ENCODE results near the gene CHD5. TPM values are rescaled to one million over a fixed set of nuclear protein-coding genes. Genes with fewer than 3 reads are reported as not detected.

CHD5 gene
- total RNA-seq, 1 experiment from 2014 or later: 6.1 TPM

- Histone ChIP-seq H3K79me2 (ENCODE audit: insufficient read depth, low read length) (no peaks in the 10 kb centered on the region), H2AFZ (ENCODE audit: low read depth, low read length, poor library complexity, severe bottlenecking) (no peak overlapping the region), H4K20me1 (ENCODE audit: insufficient read depth) (no peaks in the 10 kb centered on the region), H3K4me3 (replicated peaks in 1 of 2; ENCODE audit: low read depth in 1 of 2, low read length in 2 of 2) (no peak overlapping the region), H3K9me3 (ENCODE audit: control insufficient read depth in 1 of 2, insufficient read depth in 1 of 2, low read depth in 1 of 2, low read length in 2 of 2) (no peaks in the 10 kb centered on the region), H3K27ac (ENCODE audit: low read depth, low read length) (no peak overlapping the region; the same call in 1 of the 2 replicates), H3K36me3 (ENCODE audit: control insufficient read depth in 1 of 2, insufficient read depth in 2 of 2, low read length in 2 of 2) (no peaks in the 10 kb centered on the region), H3K4me2 (ENCODE audit: low read length) (peak overlapping the region; percentile 39), H3K9ac (ENCODE audit: low read length) (no peak overlapping the region), H3K9me2 (ENCODE audit: insufficient read depth) (no peaks in the 10 kb centered on the region), H3K27me3 (ENCODE audit: insufficient read depth, low read length) (no peaks in the 10 kb centered on the region), H3K4me1 (ENCODE audit: control insufficient read depth in 1 of 2, insufficient read depth in 2 of 2, low read length in 2 of 2) (peaks cover 11 to 18% of the 10 kb centered on the region in 2 experiments)
- BruUV-seq (replicated peaks): no TSS peak
- no peak for TF ChIP-seq CTCF (IDR thresholded peaks at IDR 0.05 in 2 of 3, conservative IDR thresholded peaks at IDR 0.05 in 1 of 3; ENCODE audit: borderline replicate concordance in 1 of 3, insufficient read depth in 1 of 3, low read depth in 2 of 3, low read length in 2 of 3)
- no peak for TF ChIP-seq CBX3 (IDR thresholded peaks at IDR 0.05; ENCODE audit: low read depth)
- no peak for TF ChIP-seq ATF3 (IDR thresholded peaks at IDR 0.05)
- no peak for TF ChIP-seq EZH2phosphoT487 (IDR thresholded peaks at IDR 0.05; ENCODE audit: borderline replicate concordance)
- TF ChIP-seq ZNF274 (IDR thresholded peaks at IDR 0.05; ENCODE audit: low read depth, low read length): no peak
- TF ChIP-seq EGR1 (IDR thresholded peaks at IDR 0.05; ENCODE audit: low read depth): no peak
- no peak for TF ChIP-seq ZFX (IDR thresholded peaks at IDR 0.05)
- no peak for TF ChIP-seq RAD21 (IDR thresholded peaks at IDR 0.05; ENCODE audit: low read depth)
- no peak for TF ChIP-seq EZH2 (IDR thresholded peaks at IDR 0.05)
- no peak for TF ChIP-seq MAX (IDR thresholded peaks at IDR 0.05)
- no peak for TF ChIP-seq SIN3A (IDR thresholded peaks at IDR 0.05; ENCODE audit: low read depth)
- TF ChIP-seq JUND (IDR thresholded peaks at IDR 0.05): no peak
- no peak for TF ChIP-seq TCF7L2 (IDR thresholded peaks at IDR 0.05; ENCODE audit: borderline replicate concordance, extremely low read depth, insufficient read depth, insufficient read length)
- intact Hi-C loops (cut with micrococcal nuclease): no loop called here
- peak; percentile 33; the same call in 1 of the 2 replicates for ATAC-seq
- ChIA-PET POLR2A (no interaction called here), CTCF (interaction anchor here (0.9 kb wide), 1 partner anchor 31 kb away, joined by 3 read pairs; no protein-coding TSS in a partner anchor), RAD21 (ENCODE audit: low non-redundant PET in 1 of 2, low total read pairs in 2 of 2, uncharacterized antibody in 2 of 2, unreplicated experiment in 2 of 2) (no interaction called here)
- DNase-seq (ENCODE audit: low read depth, low spot score): no peak
Observed at GRCh38 chr1:6074192-6074901, 105.8 kb downstream of the CHD5 start.
